Measurements from ENCODE around the gene RXRA.

The RXRA gene

DNA sequence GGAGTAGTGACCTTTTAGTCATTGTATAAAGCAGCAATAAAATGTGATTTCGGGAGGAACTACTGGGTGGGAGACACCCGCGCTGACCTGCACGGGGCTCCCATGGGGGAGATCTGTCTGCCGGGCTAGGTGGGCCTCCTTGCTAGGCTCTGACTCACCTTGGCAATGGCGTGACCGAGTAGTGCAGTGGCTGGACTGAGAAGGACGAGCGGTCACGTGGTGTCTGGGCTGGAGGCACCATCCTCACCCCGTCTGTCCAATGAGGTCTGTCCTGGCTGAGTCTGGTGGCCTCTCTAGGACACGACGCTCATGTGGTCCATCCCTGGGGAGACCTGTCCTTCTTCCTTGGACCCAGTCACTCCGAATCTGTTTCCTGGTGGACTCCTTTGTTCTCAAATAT lies 151.7 kb downstream of the RXRA start:
- TF ChIP-seq, protein P1, sequence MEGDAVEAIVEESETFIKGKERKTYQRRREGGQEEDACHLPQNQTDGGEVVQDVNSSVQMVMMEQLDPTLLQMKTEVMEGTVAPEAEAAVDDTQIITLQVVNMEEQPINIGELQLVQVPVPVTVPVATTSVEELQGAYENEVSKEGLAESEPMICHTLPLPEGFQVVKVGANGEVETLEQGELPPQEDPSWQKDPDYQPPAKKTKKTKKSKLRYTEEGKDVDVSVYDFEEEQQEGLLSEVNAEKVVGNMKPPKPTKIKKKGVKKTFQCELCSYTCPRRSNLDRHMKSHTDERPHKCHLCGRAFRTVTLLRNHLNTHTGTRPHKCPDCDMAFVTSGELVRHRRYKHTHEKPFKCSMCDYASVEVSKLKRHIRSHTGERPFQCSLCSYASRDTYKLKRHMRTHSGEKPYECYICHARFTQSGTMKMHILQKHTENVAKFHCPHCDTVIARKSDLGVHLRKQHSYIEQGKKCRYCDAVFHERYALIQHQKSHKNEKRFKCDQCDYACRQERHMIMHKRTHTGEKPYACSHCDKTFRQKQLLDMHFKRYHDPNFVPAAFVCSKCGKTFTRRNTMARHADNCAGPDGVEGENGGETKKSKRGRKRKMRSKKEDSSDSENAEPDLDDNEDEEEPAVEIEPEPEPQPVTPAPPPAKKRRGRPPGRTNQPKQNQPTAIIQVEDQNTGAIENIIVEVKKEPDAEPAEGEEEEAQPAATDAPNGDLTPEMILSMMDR (IDR thresholded peaks at IDR 0.05; ENCODE audit: low read depth, low read length) = no peak
- DNase-seq (ENCODE audit: extremely low read depth, low read depth) = no peak

DNA sequence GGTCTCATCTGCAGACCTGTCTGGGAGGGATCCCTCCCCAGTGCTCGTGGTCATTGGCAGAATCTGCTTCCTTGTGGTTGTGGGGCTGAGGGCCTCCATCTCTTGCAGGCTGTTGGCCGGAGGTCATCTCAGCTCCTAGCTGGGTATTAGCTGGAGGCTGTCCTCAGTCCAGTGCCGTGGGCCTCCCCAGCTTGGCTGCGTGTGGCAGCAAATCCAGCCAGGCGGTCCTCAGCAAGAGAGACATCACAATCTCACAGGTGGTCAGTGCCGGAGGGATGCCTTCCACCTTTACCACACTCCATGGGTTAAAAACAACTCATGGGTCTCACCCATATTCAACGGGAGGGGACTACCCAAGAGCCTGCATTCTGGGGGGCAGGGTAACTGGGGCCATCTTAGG lies 155.5 kb downstream of the RXRA start:
- no peak for DNase-seq (ENCODE audit: extremely low read depth, low read depth)
- TF ChIP-seq, protein P1 (IDR thresholded peaks at IDR 0.05; ENCODE audit: low read depth, low read length) = no peak

GRCh38 chr9:134482226-134482625 lies 156.0 kb downstream of the RXRA start:
- DNase-seq (ENCODE audit: extremely low read depth, low read depth) = no peak

DNA sequence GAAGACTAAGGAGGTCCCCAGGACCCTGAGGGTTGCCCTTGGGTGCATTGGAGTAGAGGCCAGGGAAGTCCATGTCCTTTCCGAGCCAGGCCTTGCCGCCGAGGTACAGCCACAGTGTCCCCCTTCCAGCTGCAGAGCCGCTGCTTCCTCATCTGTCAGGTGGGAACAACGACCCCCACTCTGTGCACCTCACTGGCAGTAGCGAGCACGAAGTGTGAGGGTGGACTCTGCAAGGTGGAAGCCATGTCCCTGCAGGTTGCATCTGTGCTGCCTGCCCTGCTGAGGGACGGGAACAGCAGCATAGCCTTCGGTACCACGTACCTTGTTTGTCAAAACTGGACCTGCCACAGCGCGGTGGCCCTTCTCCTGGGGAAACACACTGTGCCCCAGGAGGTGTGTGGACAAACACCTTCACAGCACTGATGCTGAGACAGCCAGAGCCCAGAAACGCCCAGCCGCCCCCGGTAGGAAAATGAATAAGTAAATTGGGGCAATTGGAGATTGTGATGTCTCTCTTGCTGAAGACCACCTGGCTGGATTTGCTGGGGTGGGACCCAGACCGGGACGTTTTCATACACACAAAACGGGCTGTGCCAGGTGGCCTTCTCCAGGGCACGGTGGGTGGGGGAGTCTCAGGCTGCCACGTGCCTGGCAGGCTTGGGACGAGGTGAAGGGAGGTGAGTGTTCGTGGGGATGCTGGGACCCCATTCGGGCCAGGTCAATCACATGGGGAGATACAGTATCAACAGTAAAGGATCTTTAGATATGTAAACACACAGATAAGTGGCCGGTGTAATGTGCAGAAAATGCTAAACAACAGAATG lies 157.3 kb downstream of the RXRA start:
- TF ChIP-seq, protein P1 (IDR thresholded peaks at IDR 0.05; ENCODE audit: low read depth, low read length) = no peak
- DNase-seq (ENCODE audit: extremely low read depth, low read depth) = no peak

More at GRCh38 chr9:134482226-134482625, 156.0 kb downstream of the RXRA start:
- TF ChIP-seq, protein P1 (IDR thresholded peaks at IDR 0.05; ENCODE audit: low read depth, low read length) = no peak

DNA sequence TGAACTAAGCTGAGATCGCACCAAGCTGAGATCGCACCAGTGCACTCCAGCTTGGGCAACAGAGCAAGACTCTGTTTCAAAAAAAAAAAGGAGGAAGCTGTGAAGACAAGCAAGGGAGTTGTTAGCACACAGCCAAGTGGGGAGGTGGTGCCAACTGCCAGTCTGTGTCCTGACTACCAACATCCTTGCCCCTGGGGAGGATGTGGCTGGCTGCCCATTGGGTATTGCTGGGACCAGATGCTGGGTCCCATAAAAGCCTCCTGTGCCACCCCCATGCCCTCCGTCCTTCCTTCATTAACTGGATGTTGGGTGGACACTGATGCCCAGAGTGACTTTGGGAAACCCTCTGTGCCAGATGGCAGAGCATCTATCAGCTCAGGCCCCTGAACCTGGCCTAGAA lies 158.2 kb downstream of the RXRA start:
- DNase-seq (ENCODE audit: extremely low read depth, low read depth) = no peak
- TF ChIP-seq, protein P1 (IDR thresholded peaks at IDR 0.05; ENCODE audit: low read depth, low read length) = no peak

GRCh38 chr9:134485653-134486052 lies 159.4 kb downstream of the RXRA start:
- TF ChIP-seq, protein P1 (IDR thresholded peaks at IDR 0.05; ENCODE audit: low read depth, low read length) = no peak

DNA sequence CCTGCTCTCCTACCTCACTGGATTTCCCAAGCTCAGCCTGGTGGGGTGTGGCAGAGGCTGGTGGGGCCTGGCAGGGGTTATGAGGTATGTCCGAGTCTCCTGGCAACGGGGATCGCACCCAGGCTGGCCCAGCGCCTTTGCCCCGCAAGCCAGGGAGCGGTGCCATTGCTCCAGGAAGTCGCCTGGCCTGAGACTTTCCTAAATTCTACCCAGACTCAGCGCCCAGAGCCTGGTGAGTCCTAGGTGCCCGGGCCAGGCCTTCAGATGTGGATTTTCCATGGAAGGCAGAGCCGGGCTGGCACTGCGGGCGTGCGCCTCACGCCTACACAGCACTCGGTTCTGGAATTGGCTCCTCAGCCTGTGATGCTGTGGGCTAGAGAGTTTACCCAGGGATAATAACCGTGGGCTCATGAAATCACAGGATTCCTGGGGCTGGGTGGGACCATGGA lies 159.9 kb downstream of the RXRA start:
- no peak for DNase-seq (ENCODE audit: extremely low read depth, low read depth)
- TF ChIP-seq, protein P1 (IDR thresholded peaks at IDR 0.05; ENCODE audit: low read depth, low read length) = no peak

More at GRCh38 chr9:134485653-134486052, 159.4 kb downstream of the RXRA start:
- no peak for DNase-seq (ENCODE audit: extremely low read depth, low read depth)

Data from AG09319 (cell line).